Uterus (tissue), 4 donors: Measurements from ENCODE around the gene MAP4K4. TPM values are rescaled to one million over a fixed set of nuclear protein-coding genes. Genes with fewer than 3 reads are reported as not detected.

ENCODE experiments used
- DNase-seq, 2 donors: peaks; one replicate each; pipeline ENCODE4 v3.0.0-alpha.2; 2019 to 2020
- H3K27ac ChIP-seq, 2 donors: fragments of 200-600 bp; sonication (generic); 1 replicate in 1 of 2; 2 replicates in 1 of 2; pipeline ENCODE4 v1.5.1; 2016 to 2018
- H3K27me3 ChIP-seq, 2 donors: fragments of 200-600 bp; sonication (generic); one replicate each; pipeline ENCODE4 v1.5.1; 2018 to 2019; ENCODE audit warnings: control low read depth in 1 of 2
- H3K36me3 ChIP-seq, 2 donors: fragments of 200-600 bp; sonication (generic); one replicate each; pipeline ENCODE4 v1.5.1; 2019; ENCODE audit warnings: control low read depth in 1 of 2
- H3K4me1 ChIP-seq, 2 donors: fragments of 200-600 bp; sonication (generic); one replicate each; pipeline ENCODE4 v1.5.1; 2018 to 2019; ENCODE audit warnings: control low read depth in 1 of 2
- H3K4me3 ChIP-seq, 2 donors: fragments of 200-600 bp; sonication (generic); 1 replicate in 1 of 2; 2 replicates in 1 of 2; pipeline ENCODE4 v1.5.1; 2018 to 2019; ENCODE audit warnings: mild to moderate bottlenecking in 1 of 2
- H3K9me3 ChIP-seq, 2 donors: fragments of 200-600 bp; sonication (generic); one replicate each; pipeline ENCODE4 v1.5.1; 2019; ENCODE audit warnings: control low read depth in 1 of 2
- POLR2A ChIP-seq, 2 donors: fragments of 450-650 bp; IDR thresholded peaks; one replicate each; pipeline ENCODE4 v1.6.1; 2016; ENCODE audit warnings: antibody characterized with exemption in 2 of 2, mild to moderate bottlenecking in 1 of 2, moderate library complexity in 1 of 2
- intact Hi-C: fragments of 100-400 bp; cut with DNase I; formaldehyde crosslinking; loops from one replicate; pipeline ENCODE4 v1.15.1; 2023; ENCODE audit warnings: low total_unique reads
- total RNA-seq, 4 donors: library from RNA; depleted of rRNA in 3 of 4; stranded (reverse); fragments of >200 nt in 3 of 4; gene quantifications; one replicate each; pipeline versions ENCODE4 v1.1.0 to v1.2.4, GENCODE V29; 2014 to 2023
- TF ChIP-seq, protein P1 (sequence below), 4 experiments: fragments of 200-600 bp in 2 of 4; fragments of 450-650 bp in 2 of 4; sonication (generic) in 2 of 4; IDR thresholded peaks; one replicate each; pipeline ENCODE4 v1.5.1; 2016 to 2019; ENCODE audit warnings: antibody characterized with exemption in 4 of 4, mild to moderate bottlenecking in 2 of 4, moderate library complexity in 1 of 4
- donor health status: DM: yes; HTN: yes; CAD: no.

Gene MAP4K4
- total RNA-seq, 4 donors from 2014 or later: 17.9 to 87.2 (median 55.4) TPM

DNA sequence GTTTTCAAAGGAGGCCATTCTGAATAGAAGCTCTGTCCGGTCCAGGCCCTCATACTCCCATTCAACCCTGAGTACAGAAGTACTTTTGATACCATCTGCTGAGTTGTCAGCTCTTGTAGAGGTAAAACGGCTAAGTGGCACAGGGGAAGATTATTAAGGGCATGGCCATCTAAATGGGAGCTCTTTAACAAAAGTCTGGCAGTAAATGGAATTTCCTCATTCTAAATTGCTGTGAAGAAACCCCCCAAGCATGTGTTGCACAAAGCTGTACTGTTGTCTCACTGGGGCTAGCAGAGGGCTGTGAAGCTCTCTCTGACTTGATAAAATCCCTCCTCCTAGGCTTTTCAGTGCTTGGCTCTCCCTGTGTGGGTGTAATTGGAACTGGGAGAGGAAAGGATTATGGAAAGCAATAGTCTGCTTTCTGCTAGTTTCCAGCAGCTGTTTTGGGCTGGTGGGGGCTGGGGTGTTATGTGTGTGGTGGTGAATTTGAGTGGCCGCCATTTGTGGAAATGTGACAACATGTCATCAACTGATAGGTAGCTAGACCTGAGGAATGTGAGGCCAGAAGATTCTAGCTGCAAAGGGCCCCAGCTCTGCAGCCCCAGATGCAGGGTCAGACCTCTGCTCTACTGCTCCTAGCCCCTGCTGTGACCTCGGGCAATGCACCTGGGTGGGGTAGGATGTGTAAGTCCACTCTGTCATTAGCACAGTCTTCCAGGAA, 65.1 kb downstream of the MAP4K4 start:
- DNase-seq: no peak
- Histone ChIP-seq H3K27me3 (no peaks in the 10 kb centered on the region), H3K36me3 (no peaks in the 10 kb centered on the region), H3K27ac (peak overlapping the region; percentile 7 to 52), H3K4me3 (no peak overlapping the region), H3K4me1 (peaks cover 0 to 16% of the 10 kb centered on the region in 2 donors), H3K9me3 (no peaks in the 10 kb centered on the region)
- intact Hi-C loops: no loop called here
- no peak for TF ChIP-seq POLR2A (IDR thresholded peaks at IDR 0.05)
- TF ChIP-seq, protein P1, sequence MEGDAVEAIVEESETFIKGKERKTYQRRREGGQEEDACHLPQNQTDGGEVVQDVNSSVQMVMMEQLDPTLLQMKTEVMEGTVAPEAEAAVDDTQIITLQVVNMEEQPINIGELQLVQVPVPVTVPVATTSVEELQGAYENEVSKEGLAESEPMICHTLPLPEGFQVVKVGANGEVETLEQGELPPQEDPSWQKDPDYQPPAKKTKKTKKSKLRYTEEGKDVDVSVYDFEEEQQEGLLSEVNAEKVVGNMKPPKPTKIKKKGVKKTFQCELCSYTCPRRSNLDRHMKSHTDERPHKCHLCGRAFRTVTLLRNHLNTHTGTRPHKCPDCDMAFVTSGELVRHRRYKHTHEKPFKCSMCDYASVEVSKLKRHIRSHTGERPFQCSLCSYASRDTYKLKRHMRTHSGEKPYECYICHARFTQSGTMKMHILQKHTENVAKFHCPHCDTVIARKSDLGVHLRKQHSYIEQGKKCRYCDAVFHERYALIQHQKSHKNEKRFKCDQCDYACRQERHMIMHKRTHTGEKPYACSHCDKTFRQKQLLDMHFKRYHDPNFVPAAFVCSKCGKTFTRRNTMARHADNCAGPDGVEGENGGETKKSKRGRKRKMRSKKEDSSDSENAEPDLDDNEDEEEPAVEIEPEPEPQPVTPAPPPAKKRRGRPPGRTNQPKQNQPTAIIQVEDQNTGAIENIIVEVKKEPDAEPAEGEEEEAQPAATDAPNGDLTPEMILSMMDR (IDR thresholded peaks at IDR 0.05): no peak

DNA sequence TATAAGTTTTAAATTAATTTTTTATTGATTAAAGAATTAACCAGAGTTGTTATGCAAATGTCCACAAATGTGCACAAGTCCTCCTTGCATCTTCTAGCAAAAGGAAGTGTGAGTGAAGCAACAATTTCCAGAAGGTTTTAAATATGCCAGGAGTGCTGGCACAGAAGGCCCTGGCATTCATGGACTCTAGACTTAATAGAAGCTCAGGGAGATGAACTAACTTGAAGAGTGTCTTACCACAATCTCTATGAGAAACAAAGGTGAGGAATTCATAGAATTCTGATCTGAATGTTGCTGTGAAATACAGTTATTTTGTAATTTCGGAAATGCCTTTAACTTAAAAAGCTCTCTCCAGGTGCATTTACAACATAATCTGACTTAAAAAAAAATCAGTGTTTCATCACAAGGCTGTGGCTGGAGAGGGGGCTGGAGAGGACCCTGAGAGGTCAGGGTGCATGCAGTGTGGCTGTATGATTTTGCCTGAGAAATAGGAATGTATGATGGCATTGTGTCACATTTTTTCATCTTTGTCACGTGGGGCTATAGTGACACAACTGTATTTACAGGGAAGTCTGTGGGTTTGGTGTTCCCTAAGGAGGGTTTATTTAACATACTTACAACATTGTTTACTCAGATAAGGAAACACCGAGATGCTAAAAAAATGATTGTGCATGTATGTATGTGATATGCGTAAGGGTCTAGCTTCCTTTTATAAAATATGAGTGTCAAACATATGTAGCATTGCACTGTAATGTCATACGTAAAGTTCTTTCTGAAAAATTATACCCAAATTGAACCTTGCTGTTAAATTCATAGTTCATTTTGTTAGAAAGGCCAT, 66.2 kb downstream of the MAP4K4 start:
- TF ChIP-seq, protein P1 (IDR thresholded peaks at IDR 0.05): no peak
- TF ChIP-seq POLR2A (IDR thresholded peaks at IDR 0.05): no peak
- Histone ChIP-seq H3K9me3 (no peaks in the 10 kb centered on the region), H3K36me3 (no peaks in the 10 kb centered on the region), H3K4me1 (peaks cover 0 to 16% of the 10 kb centered on the region in 2 donors), H3K27me3 (no peaks in the 10 kb centered on the region), H3K27ac (peak overlapping the region; percentile 7 to 52), H3K4me3 (no peak overlapping the region)
- no peak for DNase-seq
- intact Hi-C loops: no loop called here

DNA sequence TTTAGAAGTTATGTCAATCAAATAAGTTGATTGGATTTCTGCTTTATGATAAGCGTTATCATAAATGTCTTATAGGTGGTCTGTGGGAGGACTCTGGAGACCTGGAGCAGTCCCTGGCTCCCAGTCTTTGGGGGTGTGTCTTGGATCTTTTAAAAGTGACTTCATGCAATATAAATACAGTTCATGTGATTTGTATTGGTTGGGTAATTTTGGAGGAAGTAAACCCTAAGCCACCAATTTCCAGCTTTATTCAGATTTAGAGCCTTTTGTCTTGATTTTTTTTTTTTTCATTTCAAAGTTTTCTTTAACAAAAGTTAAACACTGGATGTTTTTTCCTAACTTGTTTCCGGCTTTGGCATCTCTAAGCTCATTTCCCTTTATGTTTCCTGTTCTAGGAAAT, 68.8 kb downstream of the MAP4K4 start:
- Histone ChIP-seq H3K4me3 (no peak overlapping the region), H3K27me3 (no peaks in the 10 kb centered on the region), H3K9me3 (no peaks in the 10 kb centered on the region), H3K4me1 (peaks cover 0 to 16% of the 10 kb centered on the region in 2 donors), H3K36me3 (no peaks in the 10 kb centered on the region), H3K27ac (peak overlapping the region; percentile 33 to 77)
- no peak for DNase-seq
- intact Hi-C loops: no loop called here
- TF ChIP-seq, protein P1 (IDR thresholded peaks at IDR 0.05): no peak
- no peak for TF ChIP-seq POLR2A (IDR thresholded peaks at IDR 0.05)

DNA sequence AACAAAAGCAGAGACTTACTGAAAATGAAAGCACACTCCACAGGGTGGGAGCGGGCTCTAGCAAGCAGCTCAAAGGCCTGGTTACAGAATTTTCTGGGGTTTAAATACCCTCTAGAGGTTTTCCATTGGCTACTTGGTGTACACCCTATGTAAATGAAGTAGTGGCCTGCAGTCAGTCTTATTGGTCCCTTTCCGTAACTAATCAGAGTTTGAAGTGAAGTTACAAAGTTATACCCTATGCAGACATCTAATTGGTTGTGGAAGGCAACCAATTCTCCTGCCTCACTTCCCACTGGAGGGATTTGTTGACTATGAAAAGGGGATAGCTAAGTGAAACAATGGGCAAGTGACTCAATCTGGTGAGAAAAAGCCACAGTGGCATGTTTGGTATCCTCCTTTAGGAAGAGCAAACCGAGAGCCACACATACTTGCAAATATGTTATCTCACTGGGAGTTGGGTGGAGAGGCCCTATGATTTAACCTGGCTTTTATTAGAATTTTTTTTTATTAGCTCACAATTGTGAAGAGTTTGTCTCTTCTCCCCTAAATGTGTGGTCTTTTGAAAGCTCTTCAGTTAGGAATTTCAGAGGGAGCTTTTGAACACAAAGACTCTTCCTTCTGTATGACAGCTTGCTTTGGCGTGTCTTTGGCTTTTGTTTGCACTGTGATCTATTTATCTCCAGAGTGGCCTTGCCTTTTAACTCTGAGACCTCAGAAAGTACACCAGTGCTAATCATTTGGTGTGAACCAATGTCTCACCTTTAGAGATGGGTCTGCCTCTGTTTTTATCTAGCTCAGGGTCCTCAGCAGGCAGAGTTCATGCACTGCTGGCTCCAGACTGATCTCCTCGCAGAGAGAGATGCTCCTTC, 69.6 kb downstream of the MAP4K4 start:
- Histone ChIP-seq H3K4me1 (peaks cover 0 to 13% of the 10 kb centered on the region in 2 donors), H3K4me3 (no peak overlapping the region), H3K27ac (peak overlapping the region; percentile 33 to 77), H3K9me3 (no peaks in the 10 kb centered on the region), H3K36me3 (no peaks in the 10 kb centered on the region), H3K27me3 (no peaks in the 10 kb centered on the region)
- TF ChIP-seq POLR2A (IDR thresholded peaks at IDR 0.05): no peak
- TF ChIP-seq, protein P1 (IDR thresholded peaks at IDR 0.05): no peak
- no peak for DNase-seq
- intact Hi-C loops: no loop called here
